Activated CD4-positive, alpha-beta T cell treated with anti-CD3 and anti-CD28 coated beads for 4 hours (primary cell): Measurements from ENCODE around the gene RPS6KC1.
"Not testable (repeated sequence)": the region's sequence is repeated elsewhere in the genome, so short reads cannot be mapped to it uniquely, and the experiment has no call there.

Experiments used
- DNase-seq, 2 donors: peaks; one replicate each; pipeline ENCODE4 v3.0.0-alpha.2; 2020

Gene RPS6KC1

DNA sequence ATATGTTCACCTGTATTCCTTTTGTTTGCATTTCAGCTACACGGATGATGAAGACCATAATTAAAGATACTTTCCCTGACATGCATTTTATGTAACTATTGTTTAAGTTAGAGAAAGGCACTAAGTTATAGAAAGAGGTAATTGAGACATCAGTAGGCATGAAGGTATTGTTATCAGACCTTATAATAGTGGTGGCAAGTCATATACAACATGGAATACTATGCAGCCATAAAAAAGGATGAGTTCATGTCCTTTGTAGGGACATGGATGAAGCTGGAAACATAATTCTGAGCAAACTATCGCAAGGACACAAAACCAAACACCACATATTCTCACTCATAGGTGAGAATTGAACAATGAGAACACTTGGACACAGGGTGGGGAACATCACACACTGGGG, 109.4 kb downstream of the RPS6KC1 start:
- not testable (repeated sequence) for DNase-seq

DNA sequence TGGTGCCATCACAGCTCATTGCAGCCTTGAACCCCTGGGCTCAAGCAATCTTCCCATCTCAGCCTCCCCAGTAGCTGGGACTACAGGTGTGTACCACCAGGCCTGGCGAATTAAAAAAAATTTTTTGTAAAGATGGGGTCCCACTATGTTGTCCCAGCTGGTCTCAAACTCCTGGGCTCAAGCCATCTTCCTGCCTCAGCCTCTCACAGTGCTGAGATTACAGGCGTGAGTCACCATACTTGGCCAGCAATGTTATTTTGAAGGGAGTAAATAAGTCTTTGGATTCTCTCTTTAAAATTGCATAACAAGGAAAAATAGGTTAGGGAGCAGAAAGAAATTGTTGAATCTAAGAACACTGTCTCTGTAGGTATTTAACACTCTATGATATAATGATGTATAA, 111.3 kb downstream of the RPS6KC1 start:
- no peak for DNase-seq

DNA sequence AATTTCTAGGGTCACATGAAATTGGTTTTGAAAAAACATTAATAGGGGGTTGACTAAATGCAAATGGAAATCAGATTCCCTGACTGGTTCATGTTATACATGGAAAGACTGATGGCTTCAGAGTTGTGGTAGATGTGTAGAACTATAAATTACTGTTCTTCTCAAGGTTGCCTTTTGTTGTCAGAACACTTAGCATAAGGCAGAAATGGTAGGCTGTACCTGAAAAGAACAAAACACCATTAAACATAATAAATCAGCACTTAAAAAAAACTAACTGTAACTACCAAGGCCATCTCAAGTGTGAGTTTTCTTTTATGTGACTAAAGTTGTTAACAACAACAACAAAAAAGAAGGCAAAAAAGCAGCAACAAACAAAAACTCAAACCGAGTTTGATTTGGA, 111.8 kb downstream of the RPS6KC1 start:
- DNase-seq, result no peak

DNA sequence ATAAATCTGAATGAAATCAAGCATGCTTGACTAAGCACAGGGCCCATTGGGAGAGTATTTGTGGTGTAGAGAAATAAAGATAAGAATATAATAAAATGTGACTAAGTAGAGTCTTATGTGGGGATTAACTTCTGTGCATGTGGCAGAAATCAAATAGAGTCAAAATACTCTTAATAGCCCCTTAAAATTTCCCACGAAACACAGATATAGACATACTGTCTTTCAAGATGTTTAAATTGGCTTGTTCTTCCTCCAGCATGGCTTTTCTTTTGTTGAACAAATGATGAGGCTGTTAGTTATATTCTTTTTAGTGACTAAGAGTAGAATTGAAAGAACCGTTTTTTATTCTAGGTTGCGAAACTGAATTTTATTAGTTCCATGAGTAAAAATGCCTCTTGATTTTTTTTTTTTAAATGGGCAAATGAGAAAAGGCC, 112.3 kb downstream of the RPS6KC1 start:
- DNase-seq, result no peak

DNA sequence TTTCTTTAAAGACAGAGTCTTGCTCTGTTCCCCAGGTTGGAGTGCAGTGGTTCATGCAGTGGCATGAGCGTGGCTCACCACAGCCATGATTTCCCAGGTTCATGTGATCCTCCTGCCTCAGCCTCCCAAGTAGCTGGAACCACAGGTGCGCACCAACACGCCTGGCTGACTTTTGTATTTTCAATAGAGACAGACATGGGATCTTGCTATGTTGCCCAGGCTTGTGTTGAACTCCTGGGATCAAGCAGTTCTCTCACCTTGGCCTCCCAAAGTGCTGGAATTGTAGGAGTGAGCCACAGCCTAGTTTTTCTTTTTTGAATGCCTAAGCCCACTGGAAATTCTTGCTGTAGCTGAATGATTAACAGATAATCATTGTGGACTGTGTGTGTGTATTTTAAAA, 113.5 kb downstream of the RPS6KC1 start:
- DNase-seq, result no peak

DNA sequence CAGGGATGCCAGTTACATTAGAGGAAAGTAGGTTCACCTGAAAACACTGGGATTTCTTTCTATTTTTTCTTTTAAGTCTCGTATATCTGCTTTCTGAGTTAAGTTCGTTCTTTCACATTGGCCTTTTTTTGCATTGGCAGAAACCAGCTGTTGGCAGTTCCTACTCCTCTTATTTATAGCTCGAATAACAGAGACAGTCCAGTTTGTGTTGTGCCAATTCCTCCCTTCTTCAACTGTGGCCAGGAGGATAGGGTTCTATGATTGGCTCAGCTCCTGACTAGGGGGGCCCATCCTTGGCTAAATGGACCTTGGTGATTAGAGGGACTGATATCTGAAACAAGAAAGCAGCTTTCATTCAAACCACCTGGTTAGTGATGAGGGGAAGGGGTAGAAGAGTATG, 115.8 kb downstream of the RPS6KC1 start:
- DNase-seq, result no peak

DNA sequence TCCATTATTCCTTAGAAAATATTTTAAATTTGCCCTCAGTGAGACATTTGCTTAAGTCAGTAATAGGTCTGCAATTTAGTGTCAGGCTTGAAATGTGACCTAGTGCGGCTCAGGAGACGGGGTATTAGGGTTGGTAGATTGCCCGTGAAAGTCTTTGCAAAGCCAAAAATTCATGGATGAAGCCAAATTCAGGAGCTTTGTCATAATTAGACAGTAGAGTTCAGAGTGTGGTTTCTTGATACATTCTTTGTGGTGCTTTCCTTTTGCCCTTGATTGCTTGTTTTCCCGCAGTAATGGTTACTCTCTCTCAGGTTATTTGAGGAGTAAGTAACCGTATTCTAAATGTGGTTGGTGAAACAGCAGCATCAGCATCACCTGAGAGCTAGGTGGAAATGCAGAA, 120.7 kb downstream of the RPS6KC1 start:
- no peak for DNase-seq

DNA sequence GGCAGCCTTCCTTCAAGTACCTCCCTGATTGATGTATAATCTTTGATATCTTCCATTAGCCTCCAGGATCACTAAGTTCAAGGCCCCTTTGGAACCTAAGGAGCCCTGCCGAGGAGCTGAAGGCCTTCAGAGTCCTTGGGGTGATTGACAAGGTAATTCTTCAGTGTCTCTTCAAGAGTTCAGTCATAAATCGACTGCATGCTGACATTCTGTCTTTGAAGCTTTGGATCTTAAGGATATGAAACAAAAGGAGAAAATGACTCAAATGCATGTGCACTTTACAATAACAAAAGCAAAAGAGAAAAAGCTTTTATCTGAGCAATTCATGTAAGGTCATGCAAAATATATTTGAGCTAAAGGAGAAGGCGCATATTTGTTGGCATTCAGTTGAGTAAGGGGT, 125.3 kb downstream of the RPS6KC1 start:
- DNase-seq, result no peak

DNA sequence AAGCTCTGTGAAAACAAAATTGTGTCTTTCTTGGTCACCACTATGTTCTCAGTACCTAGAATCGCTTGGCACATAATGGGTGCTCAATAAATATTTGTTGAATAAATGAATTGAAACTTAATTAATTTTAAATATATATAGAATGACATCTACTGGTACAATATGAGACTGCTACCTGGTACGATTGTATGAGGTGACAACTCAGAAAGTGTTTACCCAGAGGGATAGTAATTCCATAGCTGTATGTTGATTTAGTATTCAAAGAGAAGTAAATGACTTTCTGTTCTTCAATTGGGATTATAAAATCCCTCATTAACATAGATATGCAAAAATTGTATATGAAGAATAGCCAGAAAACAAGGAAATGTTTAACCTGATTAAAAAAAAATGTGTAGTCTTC, 128.7 kb downstream of the RPS6KC1 start:
- DNase-seq, result no peak

DNA sequence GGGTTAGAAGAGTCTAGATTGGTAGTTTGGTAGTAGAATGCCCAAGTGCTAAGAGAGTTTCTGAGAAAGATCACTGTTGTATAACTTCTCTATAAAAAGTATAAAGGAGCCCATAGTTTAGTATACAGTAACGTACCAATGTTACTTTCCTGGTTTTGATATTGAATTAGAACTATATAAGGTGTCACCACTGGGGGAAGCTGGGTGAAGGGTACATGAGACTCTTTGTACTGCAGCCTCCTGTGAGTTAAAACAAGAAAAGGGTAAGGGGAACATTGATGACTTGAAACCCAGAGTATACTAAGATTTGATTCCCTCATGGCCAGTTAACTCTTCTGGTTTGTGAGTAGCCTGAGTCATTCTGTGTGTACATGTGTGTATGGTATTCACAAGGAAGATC, 129.8 kb downstream of the RPS6KC1 start:
- DNase-seq, result no peak

DNA sequence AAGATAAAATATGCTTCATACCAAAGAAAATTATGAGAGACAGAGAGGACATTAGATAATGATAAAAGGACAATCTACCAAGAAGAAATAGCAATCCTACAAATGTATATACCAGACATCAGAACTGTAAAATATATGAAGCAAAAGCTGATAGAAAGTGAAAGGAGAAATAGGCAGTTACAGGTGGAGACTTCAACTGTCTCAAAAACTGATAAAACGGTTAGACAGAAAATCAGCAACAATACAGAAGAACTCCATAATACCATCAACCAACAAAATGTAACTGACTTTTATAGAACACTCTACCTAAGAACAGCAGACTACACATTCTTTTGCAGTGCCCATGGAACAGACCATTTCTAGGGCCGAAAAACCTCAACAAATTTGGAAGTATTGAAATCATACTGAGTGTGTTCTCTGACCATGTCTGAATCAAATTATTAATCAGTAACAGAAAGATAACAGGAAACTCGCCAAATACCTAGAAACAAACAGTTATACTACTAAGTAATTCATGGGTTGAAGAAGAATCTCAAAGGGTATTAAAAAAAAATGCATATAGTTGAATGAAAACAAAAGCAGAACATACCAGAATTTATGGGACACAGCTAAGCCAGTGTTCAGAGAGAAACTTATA, 132.1 kb downstream of the RPS6KC1 start:
- no peak for DNase-seq

DNA sequence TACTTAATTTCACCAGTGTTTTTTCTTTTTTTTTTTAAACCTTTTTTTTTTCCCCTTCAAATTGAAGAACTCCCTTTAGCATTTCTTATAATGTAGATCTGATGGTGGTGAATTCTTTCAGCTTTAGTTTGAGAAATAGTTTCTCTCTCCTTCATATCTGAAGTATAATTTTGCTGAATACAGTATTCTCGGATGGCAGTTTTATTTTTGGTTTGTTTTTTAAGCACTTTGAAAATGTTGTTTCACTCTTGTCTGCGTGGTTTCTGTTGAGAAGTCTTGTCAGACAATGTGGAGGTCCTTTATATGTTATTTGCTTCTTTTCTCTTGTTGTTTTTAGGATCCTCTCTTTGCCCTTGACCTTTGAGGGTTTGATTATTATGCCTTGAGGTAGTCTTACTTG, 135.1 kb downstream of the RPS6KC1 start:
- DNase-seq, result no peak

DNA sequence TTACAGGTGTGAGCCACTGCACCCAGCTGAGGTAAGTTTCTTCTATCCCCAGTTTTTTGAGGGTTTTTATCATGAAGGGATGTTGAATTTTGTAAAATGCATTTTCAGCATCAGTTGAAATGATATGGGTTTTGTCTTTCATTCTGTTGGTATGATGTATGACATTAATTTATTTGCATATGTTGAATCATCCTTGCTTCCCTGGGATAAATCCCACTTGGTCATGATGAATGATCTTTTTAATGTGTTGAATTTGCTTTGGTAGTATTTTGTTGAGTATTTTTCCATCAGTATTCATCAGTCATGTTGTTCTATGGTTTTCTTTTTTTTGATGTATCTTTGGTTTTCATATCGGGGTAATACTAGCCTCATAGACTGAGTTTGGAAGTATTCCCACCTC, 141.0 kb downstream of the RPS6KC1 start:
- DNase-seq, result no peak

DNA sequence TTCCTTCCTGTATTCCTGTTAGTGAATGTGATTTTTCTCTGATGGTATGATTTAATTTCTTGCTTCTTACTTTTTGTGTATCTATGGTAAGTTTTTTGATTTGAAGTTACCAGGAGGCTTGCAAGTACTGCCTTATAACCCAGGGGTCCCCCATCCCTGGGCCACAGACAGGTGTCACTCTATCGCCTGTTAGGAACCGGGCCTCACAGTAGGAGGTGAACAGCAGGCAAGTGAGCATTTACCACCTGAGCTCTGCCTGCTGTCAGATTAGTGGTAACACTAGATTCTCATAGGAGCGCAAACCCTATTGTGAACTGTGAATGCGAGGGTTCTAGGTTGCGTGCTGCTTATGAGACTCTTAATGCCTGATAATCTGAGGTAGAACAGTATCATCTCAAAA, 143.3 kb downstream of the RPS6KC1 start:
- DNase-seq, result no peak

DNA sequence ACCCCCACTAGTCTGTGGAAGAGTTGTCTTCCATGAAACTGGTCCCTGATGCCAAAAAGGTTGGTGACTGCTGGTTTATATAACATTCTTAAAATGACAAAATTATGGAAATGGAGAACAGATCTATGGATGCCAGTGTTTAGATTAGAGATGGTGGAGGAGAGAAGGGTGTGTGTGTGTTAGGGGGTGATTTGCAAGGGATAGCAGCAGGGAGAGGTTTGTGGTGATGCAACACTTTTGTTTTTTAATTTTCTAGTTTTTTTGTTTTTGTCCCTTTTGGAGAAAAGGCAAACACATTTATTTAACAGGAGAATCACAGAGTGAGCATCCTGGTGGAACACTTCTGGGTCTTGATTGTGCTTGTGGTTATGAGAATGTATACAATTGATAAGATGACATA, 143.8 kb downstream of the RPS6KC1 start:
- DNase-seq, result no peak

DNA sequence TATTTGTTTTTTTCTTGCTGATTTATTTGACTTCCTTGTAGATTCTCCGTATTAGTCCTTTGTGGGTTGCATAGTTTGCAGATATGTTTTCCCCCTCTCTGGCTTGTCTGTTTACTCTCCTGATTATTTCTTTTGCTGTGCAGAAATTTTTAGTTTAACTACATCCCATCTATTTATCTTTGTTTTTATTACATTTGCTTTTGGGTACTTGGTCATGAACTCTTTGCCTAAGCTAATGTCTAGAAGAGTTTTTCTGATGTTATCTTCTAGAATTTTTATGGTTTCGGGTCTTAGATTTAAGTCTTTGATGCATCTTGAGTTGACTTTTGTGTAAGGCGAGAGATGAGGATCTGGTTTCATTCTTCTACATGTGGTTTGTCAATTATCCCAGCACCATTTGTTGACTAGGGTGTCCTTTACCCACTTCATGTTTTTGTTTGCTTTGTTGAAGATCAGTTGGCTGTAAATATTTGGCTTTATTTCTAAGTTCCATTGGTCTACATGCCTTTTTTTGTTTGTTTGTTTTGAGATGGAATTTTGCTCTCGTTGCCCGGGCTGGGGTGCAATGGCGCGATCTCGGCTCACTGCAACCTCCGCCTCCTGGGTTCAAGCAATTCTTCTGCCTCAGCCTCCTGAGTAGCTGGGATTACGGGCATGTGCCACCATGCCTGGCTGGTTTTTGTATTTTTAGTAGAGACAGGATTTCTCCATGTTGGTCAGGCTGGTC, 145.4 kb downstream of the RPS6KC1 start:
- DNase-seq, result not testable (repeated sequence)

DNA sequence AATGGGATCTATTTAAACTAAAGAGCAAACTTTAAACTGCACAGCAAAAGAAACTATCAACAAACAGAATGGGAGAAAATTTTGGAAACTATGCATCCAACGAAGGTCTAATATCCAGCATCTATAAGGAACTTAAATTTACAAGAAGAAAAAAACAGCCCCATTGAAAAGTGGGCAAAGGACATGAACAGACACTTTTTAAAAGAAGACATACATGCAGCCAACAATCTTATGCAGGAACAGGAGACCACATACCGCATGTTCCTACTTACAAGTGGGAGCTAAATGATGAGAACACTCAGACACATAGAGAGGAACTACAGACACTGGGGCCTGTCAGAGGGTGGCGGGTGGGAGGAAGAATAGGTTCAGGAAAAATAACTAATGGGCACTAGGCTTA, 149.6 kb downstream of the RPS6KC1 start:
- no peak for DNase-seq

DNA sequence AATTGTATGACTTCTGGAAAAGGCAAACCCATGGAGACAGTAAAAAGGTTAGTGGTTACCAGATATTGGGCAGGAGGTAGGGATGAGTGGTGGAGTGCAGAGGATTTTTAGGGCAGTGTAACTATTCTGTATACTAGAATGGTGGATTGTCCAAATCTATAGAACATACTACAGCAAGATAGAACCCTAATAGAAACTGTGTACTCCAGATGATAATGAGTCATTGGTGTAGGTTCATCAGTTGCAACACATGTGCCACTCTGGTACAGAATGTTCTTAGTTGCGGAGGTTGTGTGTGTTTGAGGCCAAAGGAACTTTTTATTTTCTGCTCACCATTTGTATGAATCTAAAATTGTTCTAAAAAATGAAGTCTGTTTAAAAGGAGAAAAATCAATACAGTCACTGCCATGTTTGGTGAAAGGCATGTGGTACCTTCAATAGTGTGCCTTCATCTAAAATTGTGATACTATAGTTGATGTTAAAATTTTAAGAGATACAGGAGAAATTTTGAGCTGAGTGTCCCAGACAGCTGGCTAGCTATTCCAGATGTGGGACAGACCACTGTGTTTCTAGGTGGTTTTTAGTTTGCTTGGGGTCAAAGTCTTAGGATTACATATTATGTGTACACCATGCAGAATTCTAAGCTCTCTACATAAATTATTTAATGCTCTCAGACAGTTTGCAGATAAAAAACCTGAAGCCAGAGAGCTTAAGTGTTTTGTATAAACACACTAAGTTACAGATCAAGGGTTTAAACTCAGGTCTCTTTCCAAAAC, 150.5 kb downstream of the RPS6KC1 start:
- no peak for DNase-seq

DNA sequence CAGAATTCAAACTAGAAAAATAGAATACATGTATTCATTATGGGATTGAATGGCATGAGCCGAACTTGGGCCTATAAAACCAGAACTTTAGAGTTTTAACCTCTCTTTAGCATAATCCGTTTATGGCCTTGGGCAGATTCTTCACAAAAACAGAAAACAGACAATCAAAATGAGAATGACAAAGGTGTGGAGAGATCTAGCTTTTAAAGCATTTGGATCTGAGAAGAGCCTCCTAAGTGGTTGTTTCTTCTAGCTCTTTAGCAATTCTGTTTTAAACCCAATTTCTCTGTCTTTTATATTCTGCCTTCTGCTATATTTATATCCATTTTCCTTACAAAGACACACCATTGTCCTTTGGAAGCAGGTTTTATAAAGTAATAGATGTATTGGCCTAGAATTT, 160.2 kb downstream of the RPS6KC1 start:
- DNase-seq, result no peak

DNA sequence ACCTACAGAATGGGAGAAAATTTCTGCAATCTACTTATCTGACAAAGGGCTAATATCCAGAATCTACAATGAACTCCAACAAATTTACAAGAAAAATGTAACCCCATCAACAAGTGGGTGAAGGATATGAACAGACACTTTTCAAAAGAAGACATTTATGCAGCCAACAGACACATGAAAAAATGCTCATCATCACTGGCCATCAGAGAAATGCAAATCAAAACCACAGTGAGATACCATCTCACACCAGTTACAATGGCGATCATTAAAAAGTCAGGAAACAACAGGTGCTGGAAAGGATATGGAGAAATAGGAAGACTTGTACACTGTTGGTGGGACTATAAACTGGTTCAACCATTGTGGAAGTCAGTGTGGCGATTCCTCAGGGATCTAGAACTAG, 168.0 kb downstream of the RPS6KC1 start:
- DNase-seq, result not testable (repeated sequence)

DNA sequence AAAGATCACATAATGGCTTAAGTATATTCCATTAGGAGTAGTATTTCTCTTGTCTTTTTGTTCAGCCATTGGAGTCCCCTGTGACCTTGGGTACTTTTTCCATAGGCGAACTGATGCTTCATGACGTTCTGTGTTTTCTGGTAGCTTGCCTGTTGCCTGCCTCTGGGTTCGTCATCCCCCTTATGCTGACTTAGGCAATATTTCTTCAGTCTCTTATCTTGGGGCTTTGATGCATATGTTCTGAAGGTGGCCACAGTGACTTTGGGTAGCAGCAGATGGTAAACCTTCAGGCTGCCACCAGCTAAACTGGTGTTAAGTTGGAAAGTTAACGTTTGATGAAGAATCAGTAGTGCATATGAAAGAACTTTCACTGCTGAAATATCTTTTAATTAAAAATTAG, 170.2 kb downstream of the RPS6KC1 start:
- no peak for DNase-seq

DNA sequence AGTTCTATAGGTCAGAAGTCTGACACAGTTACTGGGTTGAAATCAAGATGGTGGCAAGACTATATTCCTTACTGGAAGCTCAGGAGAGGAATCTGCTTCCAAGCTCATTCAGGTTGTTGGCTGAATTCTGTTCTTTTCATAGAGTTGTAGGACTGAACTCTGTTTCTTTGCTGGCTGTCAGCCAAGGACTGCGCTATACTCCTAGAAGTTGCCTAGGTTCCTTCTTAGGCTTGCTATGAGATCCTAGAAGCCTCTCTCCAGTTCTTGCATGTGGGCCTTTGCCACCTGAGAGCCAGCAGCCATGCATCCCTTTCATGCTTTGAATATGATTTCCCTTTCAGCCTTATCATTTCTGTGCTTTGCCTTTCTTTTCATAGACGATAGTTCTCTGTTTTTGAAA, 176.4 kb downstream of the RPS6KC1 start:
- no peak for DNase-seq

DNA sequence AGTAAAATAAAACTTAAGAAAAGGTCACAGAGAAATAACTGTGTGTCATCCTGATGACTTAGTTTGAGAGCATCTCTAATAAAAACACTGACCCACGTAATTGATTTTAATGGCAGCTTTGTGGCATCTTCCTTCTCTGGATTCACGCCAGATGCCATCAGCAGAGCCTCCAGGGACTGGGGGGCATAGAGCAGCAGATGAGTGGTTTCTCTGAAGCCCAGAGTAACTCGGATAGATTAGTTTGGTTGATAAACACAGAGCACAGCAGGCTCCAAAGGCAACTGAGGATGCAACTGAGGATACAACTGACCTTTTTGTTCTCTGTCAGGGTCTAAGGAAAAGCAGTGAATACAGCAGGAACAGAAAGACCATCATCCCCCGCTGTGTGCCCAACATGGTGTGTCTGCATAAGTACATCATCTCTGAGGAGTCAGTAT, 180.8 kb downstream of the RPS6KC1 start:
- no peak for DNase-seq

DNA sequence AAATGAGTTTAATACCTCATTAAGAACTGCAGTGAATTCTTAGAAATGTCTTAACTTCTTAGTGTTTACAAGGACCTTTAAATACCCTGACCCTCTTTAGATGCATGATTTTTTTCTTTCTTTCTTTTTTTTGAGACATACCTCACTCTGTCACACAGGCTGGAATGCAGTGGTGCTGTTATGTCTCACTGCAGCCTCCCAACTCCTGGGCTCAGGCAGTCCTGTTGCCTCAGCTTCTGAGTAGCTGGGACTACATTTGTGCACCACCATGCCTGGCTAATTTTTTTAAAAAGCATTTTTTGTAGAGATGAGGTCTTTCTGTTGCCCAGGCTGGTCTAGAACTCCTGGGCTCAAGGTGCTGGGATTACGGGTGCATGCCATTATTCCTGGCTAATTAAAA, 191.8 kb downstream of the RPS6KC1 start:
- DNase-seq, result no peak
